Liver (tissue), 9 donors: ENCODE data around the gene VPREB1. TPM values are rescaled to one million over a fixed set of nuclear protein-coding genes. Genes with fewer than 3 reads are reported as not detected.

Experiments used
- DNase-seq: peaks from one replicate; pipeline ENCODE4 v3.0.0-alpha.2; 2017; ENCODE audit warnings: low spot score
- H3K27ac ChIP-seq, 2 donors: one replicate each; pipeline ENCODE4 v1.7.0; 2013; ENCODE audit warnings: inconsistent platforms in 2 of 2, low read length in 2 of 2, control low read depth in 1 of 2, low read depth in 1 of 2, mild to moderate bottlenecking in 1 of 2
- H3K27me3 ChIP-seq, 4 donors: one replicate each; pipeline versions ENCODE4 v1.6.1 to v1.7.0; 2013; ENCODE audit warnings: low read length in 3 of 4, inconsistent platforms in 1 of 4, mild to moderate bottlenecking in 1 of 4, moderate library complexity in 1 of 4; ENCODE audit not compliant: control insufficient read depth in 4 of 4, insufficient read depth in 4 of 4
- H3K36me3 ChIP-seq, 4 donors: one replicate each; pipeline versions ENCODE4 v1.6.1 to v1.7.0; 2013; ENCODE audit warnings: low read length in 3 of 4, mild to moderate bottlenecking in 3 of 4, low read depth in 1 of 4, moderate library complexity in 1 of 4; ENCODE audit not compliant: control insufficient read depth in 4 of 4, insufficient read depth in 3 of 4
- H3K4me1 ChIP-seq, 4 donors: one replicate each; pipeline versions ENCODE4 v1.6.1 to v1.7.0; 2013; ENCODE audit warnings: low read length in 3 of 4, mild to moderate bottlenecking in 3 of 4, moderate library complexity in 1 of 4; ENCODE audit not compliant: control insufficient read depth in 4 of 4, insufficient read depth in 4 of 4
- H3K4me3 ChIP-seq, 3 donors: one replicate each; pipeline versions ENCODE4 v1.6.1 to v1.7.0; 2013; ENCODE audit warnings: low read length in 3 of 3, control low read depth in 1 of 3, low read depth in 1 of 3, mild to moderate bottlenecking in 1 of 3
- H3K9ac ChIP-seq, 2 donors: one replicate each; pipeline ENCODE4 v1.7.0; 2013; ENCODE audit warnings: low read length in 2 of 2, mild to moderate bottlenecking in 2 of 2, moderate library complexity in 2 of 2, control low read depth in 1 of 2, low read depth in 1 of 2
- H3K9me3 ChIP-seq, 4 donors: one replicate each; pipeline versions ENCODE4 v1.6.1 to v1.7.0; 2013; ENCODE audit warnings: low read length in 3 of 4; ENCODE audit not compliant: control insufficient read depth in 4 of 4
- EGR1 ChIP-seq, 2 donors: IDR thresholded peaks; 2 replicates each; pipeline ENCODE4 v1.6.1; 2016 to 2018; ENCODE audit warnings: antibody characterized with exemption in 2 of 2, low read depth in 2 of 2
- FOXA1 ChIP-seq: IDR thresholded peaks from 2 replicates; pipeline ENCODE4 v1.6.1; 2016; ENCODE audit warnings: antibody characterized with exemption
- FOXA2 ChIP-seq: IDR thresholded peaks from 2 replicates; pipeline ENCODE4 v1.6.1; 2016; ENCODE audit warnings: antibody characterized with exemption
- GABPA ChIP-seq, 2 donors: IDR thresholded peaks in 1 of 2; conservative IDR thresholded peaks in 1 of 2; 2 replicates each; pipeline ENCODE4 v1.6.1; 2016; ENCODE audit warnings: antibody characterized with exemption in 2 of 2, mild to moderate bottlenecking in 1 of 2, moderate library complexity in 1 of 2
- HNF4A ChIP-seq, 2 donors: conservative IDR thresholded peaks; 2 replicates each; pipeline ENCODE4 v1.6.1; 2016; ENCODE audit warnings: antibody characterized with exemption in 2 of 2, mild to moderate bottlenecking in 2 of 2
- HNF4G ChIP-seq: IDR thresholded peaks from 2 replicates; pipeline ENCODE4 v1.6.1; 2016; ENCODE audit warnings: antibody characterized with exemption
- JUND ChIP-seq, 2 donors: IDR thresholded peaks; 2 replicates each; pipeline ENCODE4 v1.6.1; 2016; ENCODE audit warnings: antibody characterized with exemption in 2 of 2
- NR2F2 ChIP-seq: IDR thresholded peaks from 2 replicates; pipeline ENCODE4 v1.6.1; 2016; ENCODE audit warnings: antibody characterized with exemption
- RAD21 ChIP-seq, 2 donors: IDR thresholded peaks; 2 replicates each; pipeline ENCODE4 v1.6.1; 2016; ENCODE audit warnings: antibody characterized with exemption in 2 of 2, mild to moderate bottlenecking in 2 of 2
- RXRA ChIP-seq, 2 donors: IDR thresholded peaks; 2 replicates each; pipeline ENCODE4 v1.6.1; 2017 to 2018; ENCODE audit warnings: antibody characterized with exemption in 2 of 2, mild to moderate bottlenecking in 1 of 2
- SP1 ChIP-seq: IDR thresholded peaks from 2 replicates; pipeline ENCODE4 v1.6.1; 2018; ENCODE audit warnings: antibody characterized with exemption, mild to moderate bottlenecking
- TAF1 ChIP-seq: conservative IDR thresholded peaks from 2 replicates; pipeline ENCODE4 v1.6.1; 2016; ENCODE audit warnings: antibody characterized with exemption, mild to moderate bottlenecking
- YY1 ChIP-seq: IDR thresholded peaks from 2 replicates; pipeline ENCODE4 v1.6.1; 2016; ENCODE audit warnings: antibody characterized with exemption, mild to moderate bottlenecking
- whole genome bisulfite sequencing: extraction: QIAGEN DNeasy Blood & Tissue Kit; methylation state at CpG from one replicate; pipeline ENCODE4 v1.1.7; 2013; 5-methylcytosine and 5-hydroxymethylcytosine counted together
- polyA plus RNA-seq, 2 donors: library from polyadenylated mRNA; stranded (reverse) in 1 of 2; unstranded in 1 of 2; fragments of 200-250 nt in 1 of 2; fragments of >200 nt in 1 of 2; fragmentation: Nextera tagmentation in 1 of 2; extraction: Ambion mirVana in 1 of 2; gene quantifications; one replicate each; pipeline versions ENCODE4 v1.2.1 to v1.2.3, GENCODE V29; 2013 to 2015
- total RNA-seq, 2 donors: library from RNA; depleted of rRNA; stranded (reverse); fragments of >200 nt; gene quantifications; one replicate each; pipeline ENCODE4 v1.2.3, GENCODE V29; 2014
- TF ChIP-seq, protein P1 (sequence below): IDR thresholded peaks from 2 replicates; pipeline ENCODE4 v1.6.1; 2016; ENCODE audit warnings: antibody characterized with exemption
- TF ChIP-seq, protein P2 (sequence below): IDR thresholded peaks from 2 replicates; pipeline ENCODE4 v1.6.1; 2016; ENCODE audit warnings: antibody characterized with exemption
- TF ChIP-seq, protein P3 (sequence below): IDR thresholded peaks from 2 replicates; pipeline ENCODE4 v1.6.1; 2016; ENCODE audit warnings: antibody characterized with exemption
- TF ChIP-seq, protein P4 (sequence below): fragments of 150-350 bp; IDR thresholded peaks from 2 replicates; pipeline ENCODE4 v1.5.1; 2017; ENCODE audit warnings: improper control_type of control experiment, low read depth, low read length; ENCODE audit not compliant: missing input control
- donor health status: healthy.
- donor health status: healthy.
- donor health status: healthy.
- donor health status: healthy.
- donor health status: healthy.

Gene VPREB1
- total and polyA plus RNA-seq, 4 donors = 1.1 TPM; not detected in 3

DNA sequence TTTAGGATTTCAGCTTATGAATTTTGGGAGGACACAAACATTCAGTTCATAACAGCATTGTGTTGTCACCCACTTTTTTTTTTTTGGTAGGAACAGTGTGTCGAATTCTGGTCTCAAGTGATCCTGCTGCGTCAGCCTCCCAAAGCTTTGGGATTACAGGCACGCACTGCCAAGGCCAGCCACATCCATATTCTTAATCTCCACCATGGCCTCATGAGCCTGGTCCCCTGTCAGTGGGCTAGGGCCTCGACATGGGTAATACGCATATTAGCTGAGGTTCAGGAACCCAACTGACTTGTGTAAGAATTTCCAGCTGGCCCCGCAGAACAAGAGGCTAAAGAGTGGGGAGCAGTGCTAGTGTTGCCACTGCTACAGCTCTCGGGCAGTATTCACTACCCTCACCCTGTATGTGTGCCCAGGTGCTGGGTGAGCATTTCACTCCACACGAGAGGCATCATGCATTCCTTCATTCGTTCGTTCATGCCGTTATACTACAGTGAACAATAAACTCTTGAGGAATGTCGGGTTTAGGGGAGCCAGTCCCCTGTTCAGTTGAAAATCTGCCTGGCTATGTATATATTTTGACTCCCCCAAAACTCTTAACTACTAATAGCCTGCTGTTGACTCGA is 5.2 kb upstream of the VPREB1 start (continued):
- TF ChIP-seq, protein P1, sequence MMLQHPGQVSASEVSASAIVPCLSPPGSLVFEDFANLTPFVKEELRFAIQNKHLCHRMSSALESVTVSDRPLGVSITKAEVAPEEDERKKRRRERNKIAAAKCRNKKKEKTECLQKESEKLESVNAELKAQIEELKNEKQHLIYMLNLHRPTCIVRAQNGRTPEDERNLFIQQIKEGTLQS = no peak
- TF ChIP-seq EGR1 (IDR thresholded peaks at IDR 0.05; ENCODE audit: low read depth in 2 of 2) (no peak), JUND (IDR thresholded peaks at IDR 0.05) (no peak), TAF1 (no peak), GABPA (IDR thresholded peaks at IDR 0.05 in 1 of 2, conservative IDR thresholded peaks at IDR 0.05 in 1 of 2) (no peak), RAD21 (IDR thresholded peaks at IDR 0.05) (no peak)
- TF ChIP-seq, protein P2, sequence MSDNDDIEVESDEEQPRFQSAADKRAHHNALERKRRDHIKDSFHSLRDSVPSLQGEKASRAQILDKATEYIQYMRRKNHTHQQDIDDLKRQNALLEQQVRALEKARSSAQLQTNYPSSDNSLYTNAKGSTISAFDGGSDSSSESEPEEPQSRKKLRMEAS = no peak

DNA sequence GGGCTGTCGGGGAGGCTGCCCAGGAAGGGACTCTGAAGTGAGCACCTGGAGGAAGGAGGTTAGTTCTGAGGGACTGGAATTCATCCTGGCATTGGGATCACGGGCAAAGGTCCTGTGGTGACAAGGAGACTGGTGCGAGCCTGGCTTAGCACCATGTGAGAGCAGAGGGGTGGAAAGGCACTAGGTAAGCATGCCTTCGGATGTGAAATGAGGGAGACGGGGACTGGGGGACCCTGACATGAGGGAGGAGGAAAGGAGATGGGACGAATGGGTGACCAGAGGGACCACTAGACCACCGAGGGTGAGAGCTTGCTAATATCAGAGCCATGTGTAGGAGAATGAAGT is 3.1 kb upstream of the VPREB1 start:
- 65% methylated on average over 7 of the region's 7 CpGs for WGBS
- no peaks in the 10 kb centered on the region for H3K36me3 ChIP-seq
- no peak for TF ChIP-seq FOXA1
- no peak for TF ChIP-seq GABPA (IDR thresholded peaks at IDR 0.05 in 1 of 2, conservative IDR thresholded peaks at IDR 0.05 in 1 of 2)
- TF ChIP-seq, protein P2 = no peak
- TF ChIP-seq FOXA2 = no peak
- TF ChIP-seq TAF1 = no peak
- TF ChIP-seq YY1 = no peak
- TF ChIP-seq JUND (IDR thresholded peaks at IDR 0.05) = no peak
- TF ChIP-seq, protein P1 = no peak
- TF ChIP-seq HNF4G = no peak
- TF ChIP-seq HNF4A (conservative IDR thresholded peaks at IDR 0.05) = no peak
- no peak for TF ChIP-seq NR2F2
- no peak for TF ChIP-seq RAD21 (IDR thresholded peaks at IDR 0.05)
- TF ChIP-seq, protein P3, sequence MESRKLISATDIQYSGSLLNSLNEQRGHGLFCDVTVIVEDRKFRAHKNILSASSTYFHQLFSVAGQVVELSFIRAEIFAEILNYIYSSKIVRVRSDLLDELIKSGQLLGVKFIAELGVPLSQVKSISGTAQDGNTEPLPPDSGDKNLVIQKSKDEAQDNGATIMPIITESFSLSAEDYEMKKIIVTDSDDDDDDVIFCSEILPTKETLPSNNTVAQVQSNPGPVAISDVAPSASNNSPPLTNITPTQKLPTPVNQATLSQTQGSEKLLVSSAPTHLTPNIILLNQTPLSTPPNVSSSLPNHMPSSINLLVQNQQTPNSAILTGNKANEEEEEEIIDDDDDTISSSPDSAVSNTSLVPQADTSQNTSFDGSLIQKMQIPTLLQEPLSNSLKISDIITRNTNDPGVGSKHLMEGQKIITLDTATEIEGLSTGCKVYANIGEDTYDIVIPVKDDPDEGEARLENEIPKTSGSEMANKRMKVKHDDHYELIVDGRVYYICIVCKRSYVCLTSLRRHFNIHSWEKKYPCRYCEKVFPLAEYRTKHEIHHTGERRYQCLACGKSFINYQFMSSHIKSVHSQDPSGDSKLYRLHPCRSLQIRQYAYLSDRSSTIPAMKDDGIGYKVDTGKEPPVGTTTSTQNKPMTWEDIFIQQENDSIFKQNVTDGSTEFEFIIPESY = no peak
- no peak for DNase-seq
- H3K27ac ChIP-seq = no peak overlapping the region
- no peak overlapping the region for H3K4me3 ChIP-seq
- H3K27me3 ChIP-seq = no peaks in the 10 kb centered on the region
- H3K9me3 ChIP-seq = no peaks in the 10 kb centered on the region
- no peak overlapping the region for H3K9ac ChIP-seq
- no peaks in the 10 kb centered on the region for H3K4me1 ChIP-seq

DNA sequence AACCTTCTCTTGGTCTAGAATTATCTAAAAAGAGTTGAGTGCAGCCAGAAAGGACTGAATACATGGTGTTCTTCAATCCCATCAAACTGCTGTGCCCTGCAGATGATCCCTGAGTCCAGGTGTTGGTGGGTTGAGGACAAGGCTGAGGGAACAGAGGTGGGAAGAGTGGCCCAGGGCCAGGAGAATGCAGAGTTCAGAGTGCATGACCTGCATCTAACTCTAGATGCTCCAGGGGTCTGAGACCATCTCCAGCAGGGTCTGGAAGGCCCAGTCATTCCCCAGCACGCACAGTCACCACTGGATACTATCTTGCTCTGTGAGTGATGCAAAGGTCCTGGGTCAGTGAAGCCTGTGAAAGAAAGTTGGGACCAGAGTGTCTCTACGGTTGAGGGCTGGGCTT is 2.1 kb upstream of the VPREB1 start:
- Histone ChIP-seq H3K36me3 (no peaks in the 10 kb centered on the region), H3K4me3 (no peak overlapping the region), H3K9ac (no peak overlapping the region), H3K4me1 (no peaks in the 10 kb centered on the region), H3K9me3 (no peaks in the 10 kb centered on the region), H3K27ac (no peak overlapping the region), H3K27me3 (peaks cover 0 to under 1% (median 0%) of the 10 kb centered on the region in 4 donors)
- 60% methylated on average over 2 of the region's 2 CpGs for WGBS
- no peak for TF ChIP-seq FOXA1
- no peak for TF ChIP-seq SP1
- TF ChIP-seq RXRA (IDR thresholded peaks at IDR 0.05) = no peak
- TF ChIP-seq HNF4G = no peak
- TF ChIP-seq EGR1 (IDR thresholded peaks at IDR 0.05; ENCODE audit: low read depth in 2 of 2) = no peak
- no peak for TF ChIP-seq FOXA2
- TF ChIP-seq, protein P3 = no peak
- TF ChIP-seq, protein P4, sequence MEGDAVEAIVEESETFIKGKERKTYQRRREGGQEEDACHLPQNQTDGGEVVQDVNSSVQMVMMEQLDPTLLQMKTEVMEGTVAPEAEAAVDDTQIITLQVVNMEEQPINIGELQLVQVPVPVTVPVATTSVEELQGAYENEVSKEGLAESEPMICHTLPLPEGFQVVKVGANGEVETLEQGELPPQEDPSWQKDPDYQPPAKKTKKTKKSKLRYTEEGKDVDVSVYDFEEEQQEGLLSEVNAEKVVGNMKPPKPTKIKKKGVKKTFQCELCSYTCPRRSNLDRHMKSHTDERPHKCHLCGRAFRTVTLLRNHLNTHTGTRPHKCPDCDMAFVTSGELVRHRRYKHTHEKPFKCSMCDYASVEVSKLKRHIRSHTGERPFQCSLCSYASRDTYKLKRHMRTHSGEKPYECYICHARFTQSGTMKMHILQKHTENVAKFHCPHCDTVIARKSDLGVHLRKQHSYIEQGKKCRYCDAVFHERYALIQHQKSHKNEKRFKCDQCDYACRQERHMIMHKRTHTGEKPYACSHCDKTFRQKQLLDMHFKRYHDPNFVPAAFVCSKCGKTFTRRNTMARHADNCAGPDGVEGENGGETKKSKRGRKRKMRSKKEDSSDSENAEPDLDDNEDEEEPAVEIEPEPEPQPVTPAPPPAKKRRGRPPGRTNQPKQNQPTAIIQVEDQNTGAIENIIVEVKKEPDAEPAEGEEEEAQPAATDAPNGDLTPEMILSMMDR = no peak
- no peak for TF ChIP-seq YY1
- TF ChIP-seq, protein P1 = no peak
- TF ChIP-seq JUND (IDR thresholded peaks at IDR 0.05) = no peak
- TF ChIP-seq NR2F2 = no peak
- no peak for TF ChIP-seq RAD21 (IDR thresholded peaks at IDR 0.05)
- no peak for DNase-seq
